Upper lobe of right lung (tissue), 1 donor: ENCODE measurements around the gene PMEPA1. TPM values are rescaled to one million over a fixed set of nuclear protein-coding genes. Genes with fewer than 3 reads are reported as not detected.

ENCODE experiments used
- ATAC-seq: fragments of 200-7000 bp; cut with Tn5 transposase; one replicate; pipeline ENCODE4 v1.9.1; 2020; ENCODE audit warnings: mild to moderate bottlenecking, moderate library complexity
- DNase-seq: peaks from one replicate; pipeline ENCODE4 v3.0.0-alpha.2; 2020
- H3K27ac ChIP-seq: fragments of 200-600 bp; one replicate; pipeline ENCODE4 v1.8.0; 2022
- H3K27me3 ChIP-seq: fragments of 200-600 bp; one replicate; pipeline ENCODE4 v1.8.0; 2022; ENCODE audit warnings: mild to moderate bottlenecking
- H3K36me3 ChIP-seq: fragments of 200-600 bp; one replicate; pipeline ENCODE4 v1.8.0; 2022
- H3K4me1 ChIP-seq: fragments of 200-600 bp; one replicate; pipeline ENCODE4 v1.8.0; 2022
- H3K4me3 ChIP-seq: fragments of 200-600 bp; one replicate; pipeline ENCODE4 v1.8.0; 2022; ENCODE audit warnings: mild to moderate bottlenecking
- H3K9me3 ChIP-seq: fragments of 200-600 bp; one replicate; pipeline ENCODE4 v1.8.0; 2022
- CTCF ChIP-seq: fragments of 200-600 bp; IDR thresholded peaks from one replicate; pipeline ENCODE4 v1.8.0; 2022; ENCODE audit warnings: antibody characterized with exemption
- intact Hi-C: fragments of 100-400 bp; cut with DNase I; formaldehyde crosslinking; loops from one replicate; pipeline ENCODE4 v1.11.0; 2022
- total RNA-seq: library from RNA; stranded (reverse); fragmentation: NEBNext Ultra II Directional; extraction: Animal tissue kit (Norgen Biotek cat#: 25700); gene quantifications from one replicate; pipeline ENCODE4 v1.2.1, GENCODE V29; 2021
- donor health status: DM: no; HTN: yes; CAD: no; lungs with severe emphysema.

Gene PMEPA1
- total RNA-seq, 1 donor from 2014 or later: 49.1 TPM

GRCh38 chr20:57653546-57653900 lies 56.3 kb downstream of the PMEPA1 start:
- H3K9me3 ChIP-seq: no peaks in the 10 kb centered on the region
- intact Hi-C loops: loop anchor here (10.0 kb wide), 2 partner anchors 431 to 531 kb away; no protein-coding TSS in a partner anchor
- no peaks in the 10 kb centered on the region for H3K27me3 ChIP-seq
- no peaks in the 10 kb centered on the region for H3K4me1 ChIP-seq
- peaks cover 20% of the 10 kb centered on the region for H3K36me3 ChIP-seq
- peak; percentile 54 for DNase-seq
- no peak overlapping the region for H3K27ac ChIP-seq
- H3K4me3 ChIP-seq: no peak overlapping the region
- no peak for ATAC-seq
- no peak for TF ChIP-seq CTCF

GRCh38 chr20:57652606-57653545 lies 56.9 kb downstream of the PMEPA1 start:
- DNase-seq (peak; percentile 60), ATAC-seq (no peak)
- H3K27me3 ChIP-seq: no peaks in the 10 kb centered on the region
- H3K9me3 ChIP-seq: no peaks in the 10 kb centered on the region
- no peak for TF ChIP-seq CTCF
- peaks cover 19% of the 10 kb centered on the region for H3K36me3 ChIP-seq
- no peak overlapping the region for H3K4me3 ChIP-seq
- H3K4me1 ChIP-seq: no peaks in the 10 kb centered on the region
- intact Hi-C loops: loop anchor here (10.0 kb wide), 2 partner anchors 432 to 532 kb away; no protein-coding TSS in a partner anchor
- H3K27ac ChIP-seq: no peak overlapping the region

GRCh38 chr20:57651881-57652605 lies 57.8 kb downstream of the PMEPA1 start:
- no peak overlapping the region for H3K27ac ChIP-seq
- H3K27me3 ChIP-seq: no peaks in the 10 kb centered on the region
- H3K36me3 ChIP-seq: peaks cover 19% of the 10 kb centered on the region
- intact Hi-C loops: loop anchor here (10.0 kb wide), 2 partner anchors 433 to 533 kb away; no protein-coding TSS in a partner anchor
- H3K9me3 ChIP-seq: no peaks in the 10 kb centered on the region
- no peak for TF ChIP-seq CTCF
- no peaks in the 10 kb centered on the region for H3K4me1 ChIP-seq
- ATAC-seq: no peak
- DNase-seq: peak; percentile 47
- H3K4me3 ChIP-seq: no peak overlapping the region

- peak; percentile 36 for DNase-seq
- no peaks in the 10 kb centered on the region for H3K27me3 ChIP-seq
- ATAC-seq: no peak
- intact Hi-C loops: loop anchor here (10.0 kb wide), 2 partner anchors 434 to 534 kb away; no protein-coding TSS in a partner anchor
- H3K36me3 ChIP-seq: peaks cover 19% of the 10 kb centered on the region
- TF ChIP-seq CTCF: no peak
- no peaks in the 10 kb centered on the region for H3K4me1 ChIP-seq
- H3K9me3 ChIP-seq: no peaks in the 10 kb centered on the region
- no peak overlapping the region for H3K27ac ChIP-seq
- no peak overlapping the region for H3K4me3 ChIP-seq
Observed at GRCh38 chr20:57650756-57651483, 58.9 kb downstream of the PMEPA1 start.

- TF ChIP-seq CTCF: no peak
- Histone ChIP-seq H3K4me3 (no peak overlapping the region), H3K36me3 (peaks cover 19% of the 10 kb centered on the region), H3K4me1 (no peaks in the 10 kb centered on the region), H3K27me3 (no peaks in the 10 kb centered on the region), H3K27ac (no peak overlapping the region), H3K9me3 (no peaks in the 10 kb centered on the region)
- DNase-seq: no peak
- no peak for ATAC-seq
- intact Hi-C loops: loop anchor here (10.0 kb wide), 2 partner anchors 435 to 535 kb away; no protein-coding TSS in a partner anchor
Observed at GRCh38 chr20:57650266-57650665, 59.5 kb downstream of the PMEPA1 start.
